ENCODE results near the gene EEPD1.
"Not testable (repeated sequence)": the region's sequence is repeated elsewhere in the genome, so short reads cannot be mapped to it uniquely, and the experiment has no call there.

Gene EEPD1

DNA sequence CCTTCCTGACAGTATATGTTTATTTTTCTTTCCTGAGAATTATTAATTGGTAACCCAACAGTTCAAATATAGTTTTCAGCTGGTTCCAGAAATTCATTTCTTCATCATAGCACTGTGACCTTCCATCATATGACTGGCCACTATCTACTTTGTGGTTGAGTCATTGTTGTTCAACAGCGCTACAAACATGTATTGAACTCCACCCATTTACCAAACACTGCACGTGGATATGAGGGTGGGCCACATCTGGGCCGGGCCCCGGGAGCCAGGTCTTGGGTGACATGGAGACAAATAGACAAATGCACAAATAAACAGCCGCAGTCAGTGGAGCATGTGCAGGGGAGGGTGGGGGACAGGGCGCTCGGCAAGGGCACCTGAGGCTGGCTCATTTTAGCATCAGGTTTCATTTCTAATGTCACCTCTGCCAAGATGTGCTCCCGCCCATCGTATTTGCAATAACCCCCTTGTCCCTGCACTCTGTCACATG lies 24.0 kb upstream of the EEPD1 start:
- peak; percentile 33 for FAIRE-seq

DNA sequence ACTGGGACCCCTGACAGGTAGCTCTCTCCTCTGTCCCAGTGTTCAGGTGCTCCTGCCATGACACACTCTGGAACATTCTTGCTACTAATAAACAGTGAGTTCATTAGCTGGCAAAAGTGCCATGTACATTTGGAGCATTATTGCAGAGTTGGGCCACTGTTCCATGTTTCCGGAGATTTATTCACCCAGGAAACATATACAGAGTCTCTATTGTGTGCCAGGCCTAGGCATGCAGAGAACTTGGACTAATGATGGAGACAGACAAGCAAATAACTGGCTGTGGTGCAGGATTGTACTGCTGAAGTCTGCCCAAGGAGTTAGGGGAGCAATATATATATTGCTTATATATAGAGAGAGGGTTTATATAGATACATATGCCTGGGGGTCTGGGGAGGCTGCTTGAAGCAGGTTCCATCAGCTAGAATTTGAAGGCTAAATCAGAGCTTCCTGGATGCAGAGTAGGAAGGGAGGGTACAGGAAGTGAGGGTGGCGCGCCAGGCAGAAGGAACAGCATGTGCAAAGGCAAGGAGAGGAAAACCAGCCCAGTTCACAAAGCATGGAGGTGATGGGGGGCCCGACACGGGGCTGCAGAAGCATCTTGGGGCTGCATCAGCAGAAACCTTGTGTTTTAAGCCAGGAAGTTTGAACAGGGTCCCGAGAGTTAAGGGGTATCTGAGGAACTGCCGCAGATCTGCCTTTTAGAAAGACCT lies 22.7 kb upstream of the EEPD1 start:
- FAIRE-seq, result no peak

DNA sequence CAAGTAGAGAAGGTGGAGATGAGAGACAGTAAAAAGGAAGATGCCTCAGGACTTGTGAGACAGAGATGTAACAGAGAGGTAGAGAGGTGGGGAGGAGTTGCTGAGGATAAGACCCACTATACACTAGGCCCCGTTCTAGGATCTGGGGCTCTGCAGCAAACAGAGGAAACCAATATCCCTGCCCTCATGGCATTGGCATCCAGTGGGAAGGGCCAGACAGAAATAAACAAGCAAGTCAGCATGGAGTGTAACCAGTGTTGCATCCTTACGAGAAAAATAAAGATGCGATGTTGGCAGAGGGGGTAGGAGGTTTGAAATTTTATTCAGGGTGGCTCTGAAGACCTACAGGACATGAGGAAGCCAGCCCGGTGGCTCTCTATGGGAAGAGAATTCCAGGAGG lies 22.0 kb upstream of the EEPD1 start:
- no peak for FAIRE-seq

DNA sequence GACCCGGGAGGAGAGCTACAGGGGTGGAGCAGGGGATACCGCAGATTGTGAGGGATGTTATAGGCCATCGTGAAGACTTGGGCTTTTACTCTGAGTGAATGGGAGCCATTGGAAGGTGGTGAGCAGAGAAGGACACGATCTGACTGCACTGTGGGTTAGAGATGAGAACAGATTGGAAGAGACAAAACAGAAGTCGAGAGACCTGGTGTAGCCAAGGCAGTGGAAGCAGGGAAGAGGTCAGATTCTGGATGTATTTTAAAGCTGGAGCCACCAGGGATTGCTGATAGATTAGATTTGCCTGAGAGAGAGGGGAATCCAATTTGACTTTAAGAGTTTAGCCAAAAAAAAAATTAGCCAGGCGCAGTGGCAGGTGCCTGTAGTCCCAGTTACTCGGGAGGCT lies 21.6 kb upstream of the EEPD1 start:
- no peak for FAIRE-seq

DNA sequence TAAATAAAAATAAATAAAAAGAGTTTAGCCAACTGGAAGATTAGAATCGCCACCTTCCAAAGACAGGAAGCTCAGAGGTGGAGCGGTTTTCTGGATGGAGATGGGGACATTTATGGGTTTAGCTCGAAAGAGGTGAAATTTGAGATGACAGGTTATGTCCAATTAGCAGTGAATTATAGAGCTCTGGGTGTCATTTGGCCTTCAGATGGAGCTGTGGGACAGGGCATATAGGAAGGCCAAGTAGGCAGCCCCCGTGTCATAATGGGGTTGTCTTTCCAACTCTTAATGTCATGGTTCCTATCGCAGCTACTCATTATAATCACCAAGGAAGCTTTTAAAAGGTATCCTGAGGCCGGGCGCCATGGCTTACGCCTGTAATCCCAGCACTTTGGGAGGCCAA lies 21.0 kb upstream of the EEPD1 start:
- FAIRE-seq, result no peak

DNA sequence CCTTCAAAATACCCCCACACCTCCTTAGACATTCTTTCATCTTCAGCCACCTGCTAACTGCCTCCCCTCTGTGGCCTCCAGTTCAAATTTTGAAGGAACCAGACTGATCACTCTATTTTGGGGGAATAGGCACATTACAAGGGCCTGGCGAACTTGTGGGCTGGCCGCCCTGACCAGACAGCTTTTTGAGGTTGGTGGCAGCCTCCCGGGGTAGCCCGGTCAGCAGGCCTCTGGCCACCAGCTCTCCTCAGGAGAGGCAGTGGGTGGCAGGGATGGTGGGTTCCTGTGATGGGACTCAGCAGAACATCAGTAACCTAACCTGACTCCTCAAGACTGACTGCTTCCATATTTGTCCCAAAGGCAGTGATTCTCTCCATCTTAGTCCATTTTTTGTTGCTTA lies 17.4 kb upstream of the EEPD1 start:
- no peak for FAIRE-seq

DNA sequence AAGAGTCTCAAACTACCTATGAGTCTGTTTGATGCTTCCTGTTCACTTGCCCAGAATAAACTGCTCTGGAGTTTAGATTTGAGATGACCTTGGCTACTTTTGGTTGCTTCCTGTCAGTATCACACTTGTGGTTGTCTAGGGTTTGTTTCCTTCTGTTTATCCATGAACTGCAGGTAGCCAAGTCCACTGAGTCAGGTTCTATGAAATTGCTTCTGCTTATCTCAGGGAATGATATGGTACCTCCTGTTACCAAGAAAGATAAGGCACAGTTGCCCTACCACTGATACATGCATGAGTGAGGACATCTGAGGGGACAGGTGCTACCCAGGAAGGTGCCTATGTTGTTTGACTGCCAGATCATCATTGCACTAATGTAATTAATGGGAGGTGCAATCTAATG lies 15.8 kb upstream of the EEPD1 start:
- FAIRE-seq, result no peak

DNA sequence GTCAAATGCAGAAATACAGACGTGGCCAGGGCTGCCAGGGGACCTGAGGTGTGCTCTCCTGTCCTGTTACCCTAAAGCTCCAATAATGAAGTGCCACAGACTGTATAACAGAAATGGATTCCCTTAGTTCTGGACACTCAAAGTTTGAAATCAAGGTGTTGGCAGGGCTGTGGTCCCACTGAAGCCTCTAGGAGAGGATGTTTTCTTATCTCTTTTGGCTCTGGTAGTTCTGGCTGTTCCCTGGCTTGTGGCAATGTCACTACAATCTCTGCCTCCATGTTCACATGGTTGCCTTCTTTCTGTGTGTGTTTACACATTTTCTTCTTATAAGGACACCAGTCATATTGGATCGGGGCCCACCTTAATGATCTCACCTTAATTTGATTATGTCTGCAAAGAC lies 15.3 kb upstream of the EEPD1 start:
- FAIRE-seq, result no peak

DNA sequence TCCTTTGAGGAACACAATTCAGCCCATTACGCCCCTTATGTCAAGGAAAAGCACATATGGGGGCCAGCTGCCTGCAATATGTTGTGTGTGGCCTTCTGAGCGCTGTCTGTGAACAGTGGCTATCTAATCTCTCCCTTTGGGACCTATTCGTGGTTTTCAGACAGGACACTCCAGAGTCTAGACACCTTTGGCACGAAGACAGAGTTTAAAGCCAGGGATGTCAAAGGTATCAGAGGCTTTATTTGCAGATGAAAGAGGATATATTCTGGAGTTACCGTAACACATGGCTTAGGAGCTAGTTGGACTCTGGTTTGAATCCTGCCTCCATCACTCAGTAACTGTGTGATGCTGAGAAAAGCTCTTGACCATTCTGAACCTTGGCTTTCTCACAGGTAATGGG lies 14.8 kb upstream of the EEPD1 start:
- no peak for FAIRE-seq

DNA sequence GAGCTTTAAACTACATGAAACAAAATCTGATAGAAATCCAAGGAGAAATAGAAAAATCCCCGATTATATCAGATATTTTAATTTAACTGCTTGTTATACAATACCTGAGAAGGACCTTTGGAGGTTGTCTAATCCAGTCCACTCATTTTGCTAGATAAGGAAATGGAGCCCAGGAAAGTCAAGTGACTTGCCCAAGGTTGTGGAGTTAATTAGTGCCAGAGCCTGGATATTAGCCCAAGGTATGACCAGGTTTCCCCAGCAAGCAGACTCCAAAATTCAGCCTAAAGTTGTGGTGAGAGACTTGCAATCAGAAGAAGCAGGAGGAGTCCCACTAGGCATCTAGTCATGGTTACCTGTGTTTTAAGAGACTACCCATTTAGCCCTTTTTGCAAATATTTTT lies 11.7 kb upstream of the EEPD1 start:
- FAIRE-seq, result no peak

DNA sequence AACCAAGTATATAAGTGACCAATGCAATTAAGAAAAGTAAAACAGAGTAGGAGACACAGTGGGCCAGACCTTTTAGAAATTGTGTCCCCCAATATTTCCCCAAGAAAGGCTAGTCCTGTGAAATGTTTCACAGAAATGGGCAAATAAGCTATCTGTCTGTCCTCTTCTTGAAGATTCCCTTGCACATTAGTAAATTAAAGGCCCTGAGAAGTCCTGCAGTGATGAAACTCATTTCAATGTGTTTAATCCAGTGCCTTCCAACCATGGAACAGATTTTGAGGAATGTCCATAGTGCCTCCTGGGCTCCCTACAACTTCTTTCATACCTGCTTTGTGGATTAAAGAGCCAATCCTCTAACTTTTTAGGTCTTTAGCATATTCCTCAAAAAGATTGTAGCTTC lies 11.2 kb upstream of the EEPD1 start:
- FAIRE-seq, result no peak

DNA sequence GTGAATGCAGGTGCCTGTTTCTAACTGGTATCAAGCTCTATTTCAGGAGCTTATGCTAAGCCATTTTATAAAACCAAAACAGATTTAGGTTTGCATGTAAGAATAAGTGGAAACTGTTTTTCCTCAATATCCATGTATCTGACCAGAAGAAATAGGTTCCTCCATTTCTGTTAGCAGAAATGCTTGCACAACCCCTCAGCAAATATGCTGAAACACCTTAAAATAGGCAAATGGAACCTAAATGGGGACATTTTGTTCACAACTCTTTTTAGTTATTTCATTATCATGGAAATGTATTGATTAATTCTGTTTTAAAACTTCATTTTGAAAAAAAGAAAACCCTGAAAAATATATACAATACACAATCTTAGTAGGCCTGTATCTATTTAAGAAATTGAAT lies 8.9 kb upstream of the EEPD1 start:
- no peak for FAIRE-seq

DNA sequence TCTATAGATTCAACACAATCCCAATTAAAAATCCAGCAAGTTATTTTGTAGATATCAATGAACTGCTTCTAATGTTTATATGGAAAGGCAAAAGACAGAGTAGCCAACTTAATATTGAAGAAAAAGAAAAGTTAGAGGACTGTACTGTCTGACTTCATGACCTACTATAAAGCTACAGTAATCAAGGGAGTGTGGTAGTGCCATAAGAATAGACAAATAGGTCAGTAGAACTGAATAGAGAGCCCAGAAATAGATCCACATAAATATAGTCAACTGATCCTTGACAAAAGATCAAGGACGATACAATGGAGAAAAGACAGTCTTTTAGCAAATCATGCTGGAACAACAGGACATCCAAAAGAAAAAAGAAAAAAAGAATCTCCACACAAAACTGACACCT lies 7.4 kb upstream of the EEPD1 start:
- no peak for FAIRE-seq

DNA sequence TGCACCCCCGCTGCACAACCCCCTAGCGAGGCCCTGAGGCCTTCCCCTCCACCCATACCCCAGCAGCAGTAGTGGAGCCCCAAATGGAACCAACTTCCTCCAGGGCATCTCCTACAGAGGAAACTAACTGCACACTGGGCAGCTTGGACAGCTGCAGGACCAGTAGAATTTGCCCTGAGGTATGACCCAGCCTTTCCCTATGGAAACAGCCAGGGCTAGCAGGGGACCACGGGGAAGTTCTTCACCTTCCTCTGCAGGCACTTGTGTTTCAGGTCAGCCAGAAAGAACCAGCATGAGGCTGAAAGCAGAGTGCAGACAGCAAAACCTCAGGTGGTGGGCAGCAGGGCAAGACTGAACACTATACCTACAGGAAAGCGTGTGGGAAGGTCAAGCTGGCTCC lies 5.7 kb upstream of the EEPD1 start:
- FAIRE-seq, result no peak

DNA sequence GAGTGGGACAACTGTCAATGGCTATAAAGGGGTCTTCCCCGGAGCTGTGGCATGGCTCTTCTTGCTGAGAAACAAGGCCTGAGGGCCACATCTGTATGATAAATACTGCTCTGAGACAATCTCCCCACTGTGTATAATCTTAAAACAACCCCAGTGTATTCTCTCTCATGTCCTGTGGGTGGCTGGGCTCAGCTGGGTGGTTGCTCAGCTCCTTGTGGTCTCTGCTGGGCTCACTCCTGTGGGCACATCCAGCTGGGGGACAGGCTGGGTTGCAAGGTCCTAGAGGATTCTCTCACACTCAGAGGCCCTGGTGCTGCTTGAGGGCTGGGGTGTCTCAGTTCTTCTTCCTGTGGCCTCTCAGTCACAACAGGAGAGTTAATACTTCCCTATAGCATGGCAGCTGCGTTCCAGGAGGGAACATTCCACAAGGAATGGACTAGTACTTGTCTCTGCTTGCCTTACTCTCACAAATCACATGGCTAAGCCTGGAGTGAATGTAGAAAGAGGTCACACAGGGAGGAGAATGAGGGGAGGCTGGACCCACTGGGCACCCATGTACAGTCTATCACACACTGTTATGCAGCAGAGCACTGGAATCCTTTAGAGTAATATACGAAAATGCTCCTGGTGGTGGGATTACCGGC lies 4.5 kb upstream of the EEPD1 start:
- FAIRE-seq, result no peak

DNA sequence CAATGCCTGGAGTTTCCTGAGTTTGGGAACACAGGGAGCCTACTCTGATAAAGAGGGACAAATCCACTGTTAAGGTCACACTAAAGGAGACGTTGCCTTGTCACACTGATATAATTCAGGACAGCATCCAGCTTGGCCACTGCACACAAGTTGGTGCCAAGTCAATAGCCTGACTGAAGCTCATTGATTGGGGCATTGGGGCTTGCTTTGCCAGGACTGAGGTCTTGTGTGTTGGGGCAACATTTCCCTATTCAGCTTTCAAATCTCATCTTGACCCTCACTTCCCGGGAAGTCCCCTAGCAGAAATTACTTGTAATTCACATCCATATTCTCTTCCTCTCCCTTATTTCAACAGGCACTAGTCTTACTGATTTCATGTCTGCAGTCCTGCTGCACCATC lies 3.8 kb upstream of the EEPD1 start:
- not testable (repeated sequence) for FAIRE-seq

DNA sequence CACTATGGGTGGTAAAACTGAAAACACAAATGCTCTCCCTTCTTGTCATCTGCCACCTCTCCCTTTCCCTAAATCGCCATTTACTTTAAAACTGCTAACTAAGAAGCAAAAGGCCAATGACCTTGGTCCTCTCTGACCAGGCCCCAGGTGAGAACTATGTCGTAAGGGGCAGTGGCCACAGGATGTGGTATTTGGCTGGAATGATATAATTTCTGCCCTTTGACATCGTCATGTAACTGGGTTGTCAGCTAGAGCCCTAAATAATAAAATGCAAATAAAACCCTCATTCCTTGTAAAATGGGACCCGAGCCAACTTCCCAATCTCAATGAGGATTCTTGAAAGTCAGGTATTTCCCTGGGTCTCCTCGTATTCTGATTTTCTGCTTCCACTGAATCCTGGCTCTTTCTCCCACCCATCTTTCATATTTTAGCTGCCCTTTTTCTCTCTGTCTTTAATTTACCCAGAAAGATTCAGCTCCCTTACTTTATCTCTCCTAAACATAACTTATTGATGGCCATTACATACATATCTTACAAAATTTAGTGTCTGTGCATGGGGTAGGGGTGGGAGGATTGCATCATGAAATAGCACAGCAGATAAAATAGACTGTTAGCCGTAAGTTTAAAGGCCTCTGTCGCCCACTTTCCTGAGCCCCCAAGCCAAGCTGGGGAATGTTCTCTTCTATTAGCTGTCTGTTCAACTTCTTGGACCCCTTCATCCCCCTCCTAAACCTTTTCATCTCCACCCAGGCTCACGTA lies 3.2 kb upstream of the EEPD1 start:
- FAIRE-seq, result no peak

DNA sequence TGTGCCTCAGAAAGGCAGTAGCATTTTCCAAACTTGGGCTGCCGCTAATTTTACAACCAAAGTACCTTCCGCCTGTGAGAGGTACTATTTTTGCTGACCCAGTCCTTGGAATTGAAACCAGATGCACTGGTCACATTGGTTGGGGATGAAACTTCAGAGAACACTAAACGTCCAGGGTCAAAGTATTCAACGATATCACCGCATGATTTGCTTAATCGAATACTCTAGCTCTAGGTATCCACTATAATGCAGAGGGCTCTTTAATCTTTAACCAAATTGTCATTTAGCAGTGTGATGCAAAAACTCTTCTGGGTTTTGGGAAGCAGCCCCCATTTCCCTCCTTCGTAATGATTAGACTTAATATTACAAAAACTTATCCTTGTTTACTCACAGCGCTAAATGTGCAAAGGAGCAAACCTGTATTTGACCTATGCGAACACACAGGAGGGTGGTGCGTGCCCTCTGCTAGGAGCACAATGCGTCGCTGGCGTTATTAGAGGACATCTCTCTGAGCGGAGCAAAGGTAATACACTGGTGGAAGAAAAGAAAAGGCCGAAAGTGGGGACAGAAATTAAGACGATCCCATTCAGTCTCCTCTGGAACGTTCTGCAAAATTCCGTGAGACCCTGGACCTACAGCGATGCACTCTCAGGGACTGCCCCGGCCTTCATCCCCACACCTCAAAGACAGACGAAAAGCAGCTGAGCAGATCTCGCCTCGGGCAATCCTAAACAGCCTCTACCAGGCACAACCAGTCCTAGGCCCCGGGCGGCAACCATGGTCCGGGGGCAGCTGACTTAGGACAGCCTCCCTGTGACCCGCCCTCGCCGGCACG lies 916 bp upstream of the EEPD1 start:
- FAIRE-seq, result no peak

DNA sequence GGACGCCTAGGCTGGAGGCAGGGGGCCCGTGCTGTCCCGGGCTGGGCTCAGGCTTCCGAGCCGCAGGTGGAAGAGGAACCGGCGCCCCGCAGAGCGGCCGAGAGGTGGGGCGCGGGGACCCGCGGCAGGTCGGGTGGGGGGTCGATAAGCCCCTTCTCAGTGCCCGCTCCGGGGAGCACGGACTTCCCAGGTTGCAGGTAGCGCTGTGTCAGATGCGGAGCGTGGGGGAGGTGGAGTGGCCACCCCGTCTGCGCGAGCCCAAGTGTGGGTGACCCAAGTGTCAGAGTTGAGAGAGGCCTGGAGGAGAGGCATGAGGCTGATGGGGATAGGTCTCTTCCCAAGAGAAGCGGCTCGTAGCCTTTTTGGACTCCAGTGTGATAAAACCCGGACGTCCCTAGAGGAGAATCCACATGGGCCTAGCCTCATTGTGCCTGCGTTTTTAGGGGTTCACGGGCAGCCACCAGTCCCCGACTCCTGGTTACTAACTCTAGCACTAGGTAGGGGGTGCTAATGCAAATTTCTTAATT lies 580 bp downstream of the EEPD1 start:
- FAIRE-seq, result no peak

DNA sequence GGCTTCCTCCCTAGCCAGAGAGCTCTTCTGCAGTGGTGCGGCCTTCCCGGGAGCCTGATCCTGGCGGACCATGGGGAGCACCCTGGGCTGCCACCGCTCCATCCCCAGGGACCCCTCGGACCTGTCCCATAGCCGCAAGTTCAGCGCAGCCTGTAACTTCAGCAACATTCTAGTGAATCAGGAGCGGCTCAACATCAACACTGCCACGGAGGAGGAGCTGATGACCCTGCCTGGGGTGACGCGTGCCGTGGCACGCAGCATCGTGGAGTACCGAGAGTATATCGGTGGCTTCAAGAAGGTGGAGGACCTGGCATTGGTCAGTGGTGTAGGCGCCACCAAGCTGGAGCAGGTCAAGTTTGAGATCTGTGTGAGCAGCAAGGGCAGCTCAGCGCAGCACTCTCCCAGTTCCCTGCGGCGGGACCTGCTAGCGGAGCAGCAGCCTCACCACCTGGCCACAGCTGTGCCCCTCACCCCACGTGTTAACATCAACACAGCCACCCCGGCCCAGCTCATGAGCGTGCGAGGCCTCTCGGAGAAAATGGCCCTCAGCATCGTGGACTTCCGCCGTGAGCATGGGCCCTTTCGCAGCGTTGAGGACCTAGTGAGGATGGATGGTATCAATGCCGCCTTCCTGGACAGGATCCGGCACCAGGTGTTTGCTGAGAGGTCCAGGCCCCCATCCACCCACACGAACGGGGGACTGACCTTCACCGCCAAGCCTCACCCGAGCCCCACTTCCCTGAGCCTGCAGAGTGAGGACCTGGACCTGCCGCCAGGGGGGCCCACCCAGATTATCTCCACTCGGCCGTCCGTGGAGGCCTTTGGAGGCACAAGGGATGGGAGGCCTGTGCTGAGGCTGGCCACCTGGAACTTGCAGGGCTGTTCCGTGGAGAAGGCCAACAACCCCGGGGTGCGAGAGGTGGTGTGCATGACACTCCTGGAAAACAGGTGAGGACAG lies 1.5 kb downstream of the EEPD1 start:
- no peak for FAIRE-seq

DNA sequence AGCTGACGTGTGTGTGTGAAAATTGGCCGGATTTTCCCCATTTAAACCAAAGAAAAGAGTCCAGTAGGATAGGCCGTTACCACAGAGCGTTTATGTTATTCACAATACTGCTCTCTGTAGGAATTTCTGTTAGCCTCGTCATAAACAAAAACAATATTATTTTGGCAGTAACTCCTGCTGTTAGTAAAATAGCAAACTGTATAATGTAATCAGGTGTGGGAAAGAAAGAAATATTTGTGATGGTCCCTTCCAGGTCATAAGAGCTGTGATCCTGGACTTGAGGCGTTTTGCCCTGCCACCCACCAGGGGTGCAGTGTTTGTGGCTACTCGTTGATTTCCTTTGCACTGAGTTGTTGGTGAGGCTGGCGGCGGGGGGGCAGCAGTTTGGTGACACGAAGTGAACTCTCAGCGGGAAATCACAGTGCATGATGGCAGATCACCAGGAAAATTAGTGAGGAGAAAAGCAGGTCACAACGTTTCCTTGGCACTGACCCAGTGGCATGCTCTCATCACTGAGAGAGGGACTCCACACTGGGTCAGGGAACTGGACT lies 2.8 kb downstream of the EEPD1 start:
- FAIRE-seq, result no peak

All from islet of Langerhans (tissue), 1 donor.